ENCODE results near the gene PGM2L1.
"Not testable (repeated sequence)": the region's sequence is repeated elsewhere in the genome, so short reads cannot be mapped to it uniquely, and the experiment has no call there.

Gene PGM2L1

GRCh38 chr11:74398244-74399159 lies at the start of gene PGM2L1:
Gene PGM2L1, minus strand, starts transcription at chr11:74398433. Its CDS starts 272 bp downstream, at chr11:74398161.
- peak; percentile 93 for DNase-seq (ENCODE audit: low read depth)

- DNase-seq (ENCODE audit: low read depth), result no peak
Measured at GRCh38 chr11:74447720-74448119, 49.5 kb upstream of the PGM2L1 start.

GRCh38 chr11:74446532-74446938 lies 48.3 kb upstream of the PGM2L1 start:
- DNase-seq (ENCODE audit: low read depth), result no peak

GRCh38 chr11:74444173-74444826 lies 46.1 kb upstream of the PGM2L1 start:
- DNase-seq (ENCODE audit: low read depth), result no peak

GRCh38 chr11:74443071-74443864 lies 45.0 kb upstream of the PGM2L1 start:
- no peak for DNase-seq (ENCODE audit: low read depth)

GRCh38 chr11:74442636-74443035 lies 44.4 kb upstream of the PGM2L1 start:
- DNase-seq (ENCODE audit: low read depth), result peak; percentile 11

GRCh38 chr11:74438681-74439080 lies 40.4 kb upstream of the PGM2L1 start:
- DNase-seq (ENCODE audit: low read depth), result no peak

GRCh38 chr11:74437441-74438042 lies 39.3 kb upstream of the PGM2L1 start:
- no peak for DNase-seq (ENCODE audit: low read depth)

- peak; percentile 49 for DNase-seq (ENCODE audit: low read depth)
Measured at GRCh38 chr11:74434528-74434927, 36.3 kb upstream of the PGM2L1 start.

- no peak for DNase-seq (ENCODE audit: low read depth)
Measured at GRCh38 chr11:74429205-74429604, 31.0 kb upstream of the PGM2L1 start.

- peak; percentile 39 for DNase-seq (ENCODE audit: low read depth)
Measured at GRCh38 chr11:74427384-74427886, 29.2 kb upstream of the PGM2L1 start.

- DNase-seq (ENCODE audit: low read depth), result no peak
Measured at GRCh38 chr11:74425100-74425499, 26.9 kb upstream of the PGM2L1 start.

- DNase-seq (ENCODE audit: low read depth), result peak; percentile 79
Measured at GRCh38 chr11:74418509-74418895, 20.3 kb upstream of the PGM2L1 start.

GRCh38 chr11:74417860-74418508 lies 19.8 kb upstream of the PGM2L1 start:
- peak; percentile 3 for DNase-seq (ENCODE audit: low read depth)

- no peak for DNase-seq (ENCODE audit: low read depth)
Measured at GRCh38 chr11:74417379-74417804, 19.2 kb upstream of the PGM2L1 start.

- not testable (repeated sequence) for DNase-seq (ENCODE audit: low read depth)
Measured at GRCh38 chr11:74416974-74417373, 18.7 kb upstream of the PGM2L1 start.

- no peak for DNase-seq (ENCODE audit: low read depth)
Measured at GRCh38 chr11:74412733-74413359, 14.6 kb upstream of the PGM2L1 start.

- peak; percentile 28 for DNase-seq (ENCODE audit: low read depth)
Measured at GRCh38 chr11:74412321-74412720, 14.1 kb upstream of the PGM2L1 start.

GRCh38 chr11:74409633-74410032 lies 11.4 kb upstream of the PGM2L1 start:
- DNase-seq (ENCODE audit: low read depth), result no peak

- no peak for DNase-seq (ENCODE audit: low read depth)
Measured at GRCh38 chr11:74403607-74404321, 5.5 kb upstream of the PGM2L1 start.

Measured in ELR (cell line).